ENCODE results near the gene TPH1. TPM values are rescaled to one million over a fixed set of nuclear protein-coding genes. Genes with fewer than 3 reads are reported as not detected.

The TPH1 gene
- total and polyA plus RNA-seq, 9 of the 15 experiments (the other 6 are each of a cell fraction or from before 2014, with no cell fraction given): 0.04 to 0.29 (median 0.17) TPM

GRCh38 chr11:18088366-18088765 lies 42.3 kb upstream of the TPH1 start:
- 93% methylated on average over 2 of the region's 2 CpGs for WGBS (ENCODE audit: insufficient coverage, low coverage, missing lambda C conversion rate)
- Histone ChIP-seq H2AFZ (ENCODE audit: low read depth, low read length) (no peak overlapping the region), H3K27me3 (ENCODE audit: control insufficient read depth in 2 of 2, insufficient read depth in 2 of 2, low read length in 2 of 2) (no peaks in the 10 kb centered on the region), H3K27ac (ENCODE audit: extremely low read depth, low read depth, low read length) (no peak overlapping the region), H3K79me2 (ENCODE audit: control insufficient read depth, insufficient read depth, low read length) (no peaks in the 10 kb centered on the region), H3K9me3 (replicated peaks; ENCODE audit: control insufficient read depth, insufficient read depth, low read depth, low read length) (no peaks in the 10 kb centered on the region), H3K36me3 (ENCODE audit: control insufficient read depth, insufficient read depth, low read length) (peaks cover 90% of the 10 kb centered on the region), H3K4me1 (replicated peaks in 1 of 2; ENCODE audit: control insufficient read depth in 2 of 2, insufficient read depth in 2 of 2, low read length in 2 of 2) (no peaks in the 10 kb centered on the region), H3K9me1 (ENCODE audit: control insufficient read depth, insufficient read depth, low read length) (no peaks in the 10 kb centered on the region), H3K4me2 (ENCODE audit: insufficient read depth, low read length) (no peak overlapping the region), H4K20me1 (replicated peaks; ENCODE audit: control insufficient read depth, insufficient read depth, low read length) (no peaks in the 10 kb centered on the region), H3K9ac (ENCODE audit: insufficient read depth in 1 of 2, low read depth in 2 of 2, low read length in 2 of 2) (no peak overlapping the region), H3K4me3 (no peak overlapping the region)
- FAIRE-seq (no peak), ATAC-seq (no peak), DNase-seq (ENCODE audit: extremely low read depth in 1 of 4, low spot score in 3 of 4) (no peak)
- in situ Hi-C loops (cut with MboI) (no loop called here), intact Hi-C loops (cut with micrococcal nuclease) (no loop called here)
- ChIA-PET CTCF (ENCODE audit: low intra/inter-chr PET ratio) (no interaction called here), POLR2A (interaction anchor here (0.6 to 1.3 kb wide), 3 partner anchors 18 to 267 kb away, joined by 3 to 4 read pairs (median 3); partner anchors contain the start of gene SAAL1)
- no TSS peak for BruUV-seq (replicated peaks)
- no peak for TF ChIP-seq PTBP1 (IDR thresholded peaks at IDR 0.05; ENCODE audit: low read depth, low read length)
- TF ChIP-seq, protein P1, sequence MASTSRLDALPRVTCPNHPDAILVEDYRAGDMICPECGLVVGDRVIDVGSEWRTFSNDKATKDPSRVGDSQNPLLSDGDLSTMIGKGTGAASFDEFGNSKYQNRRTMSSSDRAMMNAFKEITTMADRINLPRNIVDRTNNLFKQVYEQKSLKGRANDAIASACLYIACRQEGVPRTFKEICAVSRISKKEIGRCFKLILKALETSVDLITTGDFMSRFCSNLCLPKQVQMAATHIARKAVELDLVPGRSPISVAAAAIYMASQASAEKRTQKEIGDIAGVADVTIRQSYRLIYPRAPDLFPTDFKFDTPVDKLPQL (IDR thresholded peaks at IDR 0.05; ENCODE audit: extremely low read depth, insufficient read length): no peak
- no peak for TF ChIP-seq ZNF76 (CRISPR knock-in tag; IDR thresholded peaks at IDR 0.05; ENCODE audit: borderline replicate concordance)
- no peak for TF ChIP-seq ZNF398 (CRISPR knock-in tag; IDR thresholded peaks at IDR 0.05)
- TF ChIP-seq NR2C2 (CRISPR knock-in tag; IDR thresholded peaks at IDR 0.05): no peak
- TF ChIP-seq NR2C2 (tag; IDR thresholded peaks at IDR 0.05): no peak
- no peak for TF ChIP-seq SOX6 (IDR thresholded peaks at IDR 0.05)
- no peak for TF ChIP-seq ILK (tag; IDR thresholded peaks at IDR 0.05; ENCODE audit: borderline replicate concordance, low read depth)
- TF ChIP-seq, protein P2, sequence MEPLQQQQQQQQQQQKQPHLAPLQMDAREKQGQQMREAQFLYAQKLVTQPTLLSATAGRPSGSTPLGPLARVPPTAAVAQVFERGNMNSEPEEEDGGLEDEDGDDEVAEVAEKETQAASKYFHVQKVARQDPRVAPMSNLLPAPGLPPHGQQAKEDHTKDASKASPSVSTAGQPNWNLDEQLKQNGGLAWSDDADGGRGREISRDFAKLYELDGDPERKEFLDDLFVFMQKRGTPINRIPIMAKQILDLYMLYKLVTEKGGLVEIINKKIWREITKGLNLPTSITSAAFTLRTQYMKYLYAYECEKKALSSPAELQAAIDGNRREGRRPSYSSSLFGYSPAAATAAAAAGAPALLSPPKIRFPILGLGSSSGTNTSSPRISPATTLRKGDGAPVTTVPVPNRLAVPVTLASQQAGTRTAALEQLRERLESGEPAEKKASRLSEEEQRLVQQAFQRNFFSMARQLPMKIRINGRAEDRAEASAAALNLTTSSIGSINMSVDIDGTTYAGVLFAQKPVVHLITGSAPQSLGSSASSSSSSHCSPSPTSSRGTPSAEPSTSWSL (CRISPR knock-in tag; IDR thresholded peaks at IDR 0.05; ENCODE audit: borderline replicate concordance): no peak
- no peak for TF ChIP-seq TRIM28 (IDR thresholded peaks at IDR 0.05)
- TF ChIP-seq ETV5 (CRISPR knock-in tag; IDR thresholded peaks at IDR 0.05; ENCODE audit: low read depth): no peak
- TF ChIP-seq ZNF311 (CRISPR knock-in tag; IDR thresholded peaks at IDR 0.05): no peak
- no peak for TF ChIP-seq MXI1 (IDR thresholded peaks at IDR 0.05; ENCODE audit: low read depth, low read length)
- no peak for TF ChIP-seq CSDE1 (IDR thresholded peaks at IDR 0.05)
